Suprapubic skin (tissue), 3 donors: Measurements from ENCODE around the gene PSAP.
"Not testable (repeated sequence)": the region's sequence is repeated elsewhere in the genome, so short reads cannot be mapped to it uniquely, and the experiment has no call there.

ENCODE experiments used
- CTCF ChIP-seq, 2 donors: fragments of 200-600 bp in 1 of 2; fragments of 450-650 bp in 1 of 2; sonication (generic) in 1 of 2; IDR thresholded peaks; one replicate each; pipeline ENCODE4 v1.5.1; 2016 to 2019; ENCODE audit warnings: antibody characterized with exemption in 2 of 2, mild to moderate bottlenecking in 1 of 2, moderate library complexity in 1 of 2
- POLR2A ChIP-seq, 2 donors: fragments of 450-650 bp; IDR thresholded peaks; one replicate each; pipeline ENCODE4 v1.6.1; 2017; ENCODE audit warnings: antibody characterized with exemption in 2 of 2, mild to moderate bottlenecking in 2 of 2, moderate library complexity in 2 of 2

- not testable (repeated sequence) for TF ChIP-seq POLR2A, CTCF (IDR thresholded peaks at IDR 0.05)
Measured at GRCh38 chr10:71869601-71870000, 18.6 kb upstream of the PSAP start.
